Panc1 (cell line): Measurements from ENCODE around the gene IQSEC1. TPM values are rescaled to one million over a fixed set of nuclear protein-coding genes. Genes with fewer than 3 reads are reported as not detected.

Source experiments
- ATAC-seq: fragments of 200-7000 bp; cut with Tn5 transposase; 2 replicates; pipeline ENCODE4 v1.9.1; 2020; ENCODE audit warnings: mild to moderate bottlenecking, moderate library complexity
- BruUV-seq: library from RNA; stranded (reverse); fragments of 400-500 nt; replicated peaks from 2 replicates; lab custom pipeline; 2021; lab: Mats Ljungman, UMichigan
- CTCF ChIA-PET: fragments of 300-600 bp; sonication (Branson Sonifier 250); formaldehyde crosslinking; loops from one replicate; lab custom pipeline; 2022; ENCODE audit warnings: antibody characterized with exemption; lab: Charles Lee
- POLR2A ChIA-PET: fragments of 300-600 bp; sonication (Branson Sonifier 250); formaldehyde crosslinking; loops from one replicate; lab custom pipeline; 2022; ENCODE audit warnings: antibody characterized with exemption; lab: Charles Lee
- DNase-seq: peaks from one replicate; pipeline ENCODE4 v3.0.0-alpha.2; 2010; ENCODE audit warnings: low read depth, low spot score
- H3K27ac ChIP-seq: 2 replicates; pipeline ENCODE4 v1.5.1; 2011; ENCODE audit warnings: mild to moderate bottlenecking, low read length, inconsistent platforms
- H3K27me3 ChIP-seq: fragments of 200-500 bp; sonication (Bioruptor generic); 2 replicates; pipeline ENCODE4 v1.6.0; 2014; ENCODE audit warnings: low read length, inconsistent platforms; ENCODE audit not compliant: control insufficient read depth, insufficient read depth
- H3K36me3 ChIP-seq: fragments of 200-500 bp; sonication (Bioruptor generic); 2 replicates; pipeline ENCODE4 v1.5.1; 2014; ENCODE audit warnings: inconsistent platforms, mild to moderate bottlenecking, low read length, moderate library complexity; ENCODE audit not compliant: control insufficient read depth, insufficient read depth
- H3K4me1 ChIP-seq: 2 replicates; pipeline ENCODE4 v1.5.1; 2011; ENCODE audit warnings: inconsistent platforms, mild to moderate bottlenecking, low read length, moderate library complexity; ENCODE audit not compliant: control insufficient read depth, insufficient read depth
- H3K4me3 ChIP-seq, 2 experiments: 2 replicates each; pipeline ENCODE4 v1.5.1; 2011 to 2012; ENCODE audit warnings: low read depth in 2 of 2, low read length in 2 of 2, mild to moderate bottlenecking in 2 of 2, inconsistent platforms in 1 of 2, moderate library complexity in 1 of 2
- H3K9me3 ChIP-seq: fragments of 200-500 bp; sonication (Bioruptor generic); 2 replicates; pipeline ENCODE4 v1.5.1; 2014; ENCODE audit warnings: low read depth, mild to moderate bottlenecking, inconsistent platforms, low read length, moderate library complexity; ENCODE audit not compliant: control insufficient read depth, insufficient read depth
- CTCF ChIP-seq: fragments of 450-650 bp; IDR thresholded peaks from 2 replicates; pipeline ENCODE4 v1.5.1; 2017; ENCODE audit warnings: mild to moderate bottlenecking
- POLR2AphosphoS5 ChIP-seq: IDR thresholded peaks from 2 replicates; pipeline ENCODE4 v1.6.1; 2012; ENCODE audit warnings: mild to moderate bottlenecking, low read depth, low read length, moderate library complexity
- REST ChIP-seq, 2 experiments: IDR thresholded peaks; 2 replicates each; pipeline ENCODE4 v1.6.1; 2011 to 2012; ENCODE audit warnings: low read depth in 2 of 2, control low read depth in 1 of 2, low read length in 1 of 2, mild to moderate bottlenecking in 1 of 2, moderate library complexity in 1 of 2; ENCODE audit not compliant: insufficient read depth in 1 of 2
- SIN3A ChIP-seq: IDR thresholded peaks from 2 replicates; pipeline ENCODE4 v1.6.1; 2012; ENCODE audit warnings: low read depth, mild to moderate bottlenecking, low read length, moderate library complexity, borderline replicate concordance; ENCODE audit not compliant: insufficient read depth
- TCF7L2 ChIP-seq: IDR thresholded peaks from 2 replicates; pipeline ENCODE4 v1.6.1; 2011; ENCODE audit warnings: mild to moderate bottlenecking, low read depth, low read length, inconsistent platforms
- in situ Hi-C: cut with HindIII; loops from 2 replicates; pipeline ENCODE4 v1.10.0; 2016; ENCODE audit warnings: low sequenced_read_pairs, low pct_unique_long_range_greater_than_20kb
- intact Hi-C: fragments of 100-400 bp; cut with micrococcal nuclease; formaldehyde crosslinking; loops from one replicate; pipeline ENCODE4 v1.10.0; 2022; ENCODE audit not compliant: unreplicated experiment
- total RNA-seq: library from RNA; stranded (reverse); gene quantifications from one replicate; pipeline ENCODE4 v1.2.1, GENCODE V29; 2021; ENCODE audit not compliant: unreplicated experiment

The IQSEC1 gene
- total RNA-seq, 1 experiment from 2014 or later = 28.4 TPM

- CTCF ChIA-PET = no interaction called here
- in situ Hi-C loops = no loop called here
Observed at GRCh38 chr3:13083898-13084297, 10.7 kb upstream of the IQSEC1 start.

GRCh38 chr3:13083254-13083653 lies 10.0 kb upstream of the IQSEC1 start:
- CTCF ChIA-PET = no interaction called here
- DNase-seq (no peak), ATAC-seq (no peak)
- no peaks in the 10 kb centered on the region for H3K27me3 ChIP-seq
- POLR2A ChIA-PET = interaction anchor here (0.6 kb wide), 1 partner anchor 205 kb away, joined by 4 read pairs; no protein-coding TSS in a partner anchor
- BruUV-seq = no TSS peak
- no peak overlapping the region for H3K27ac ChIP-seq
- intact Hi-C loops = no loop called here
- H3K4me1 ChIP-seq = peaks cover 12% of the 10 kb centered on the region; the same call in 1 of the 2 replicates
- H3K36me3 ChIP-seq = no peaks in the 10 kb centered on the region
- no peak overlapping the region for H3K4me3 ChIP-seq
- H3K9me3 ChIP-seq = no peaks in the 10 kb centered on the region
- TF ChIP-seq REST (IDR thresholded peaks at IDR 0.05; ENCODE audit: insufficient read depth in 1 of 2, low read depth in 2 of 2, low read length in 1 of 2) (no peak), CTCF (no peak), POLR2AphosphoS5 (no peak), TCF7L2 (no peak), SIN3A (no peak)
- in situ Hi-C loops = no loop called here

More at GRCh38 chr3:13083898-13084297, 10.7 kb upstream of the IQSEC1 start:
- BruUV-seq = no TSS peak
- ATAC-seq (no peak), DNase-seq (no peak)
- no peak overlapping the region for H3K27ac ChIP-seq
- POLR2A ChIA-PET = interaction anchor here (0.6 kb wide), 1 partner anchor 204 kb away, joined by 4 read pairs; no protein-coding TSS in a partner anchor
- H3K27me3 ChIP-seq = no peaks in the 10 kb centered on the region
- no peak overlapping the region for H3K4me3 ChIP-seq
- H3K9me3 ChIP-seq = no peaks in the 10 kb centered on the region
- TF ChIP-seq SIN3A (no peak), TCF7L2 (no peak), POLR2AphosphoS5 (no peak), REST (IDR thresholded peaks at IDR 0.05; ENCODE audit: insufficient read depth in 1 of 2, low read depth in 2 of 2, low read length in 1 of 2) (no peak)
- intact Hi-C loops = no loop called here
- H3K4me1 ChIP-seq = peaks cover 12% of the 10 kb centered on the region; the same call in 1 of the 2 replicates
- H3K36me3 ChIP-seq = no peaks in the 10 kb centered on the region
